ENCODE results near the gene PPM1H.

PPM1H gene

GRCh38 chr12:62817556-62818271 lies 117.2 kb downstream of the PPM1H start (continued):
- TF ChIP-seq TSHZ1 (tag by site-specific recombination; IDR thresholded peaks at IDR 0.05; ENCODE audit: borderline replicate concordance) (peak; percentile 24; the same call in 1 of the 2 replicates), ZNF274 (IDR thresholded peaks at IDR 0.05; ENCODE audit: low read length) (no peak), ZNF274 (tag by site-specific recombination; IDR thresholded peaks at IDR 0.05; ENCODE audit: borderline replicate concordance) (no peak), ZNF362 (tag by site-specific recombination; IDR thresholded peaks at IDR 0.05) (no peak), ZNF335 (tag by site-specific recombination; conservative IDR thresholded peaks at IDR 0.05) (peak; percentile 54; the same call in 1 of the 2 replicates), GLIS1 (tag by site-specific recombination; IDR thresholded peaks at IDR 0.05) (peak; percentile 40; the same call in 1 of the 2 replicates)

GRCh38 chr12:62814243-62814642 lies 120.7 kb downstream of the PPM1H start:
- TF ChIP-seq KLF10 (tag by site-specific recombination; IDR thresholded peaks at IDR 0.05) (no peak), ZNF791 (tag by site-specific recombination; IDR thresholded peaks at IDR 0.05) (no peak), ZNF280C (tag by site-specific recombination; IDR thresholded peaks at IDR 0.05) (no peak), ZNF121 (tag by site-specific recombination; IDR thresholded peaks at IDR 0.05) (peak; percentile 80)
- Histone ChIP-seq H3K36me3 (ENCODE audit: control insufficient read depth in 2 of 2, insufficient read depth in 1 of 2, low read length in 2 of 2) (no peaks in the 10 kb centered on the region; a peak in 1 of 3 replicates), H3K4me1 (ENCODE audit: control insufficient read depth, insufficient read depth, low read length) (peaks cover 10% of the 10 kb centered on the region), H3K27ac (ENCODE audit: extremely low read depth, low read depth, low read length) (no peak overlapping the region), H3K9me3 (ENCODE audit: control insufficient read depth, insufficient read depth, low read depth, low read length) (no peaks in the 10 kb centered on the region), H3K4me3 (ENCODE audit: low read depth, low read length) (no peak overlapping the region)
- ChIA-PET POLR2A (no interaction called here), CTCF (interaction anchor here (0.6 to 5.2 kb wide), 8 partner anchors 15 to 314 kb away, joined by 3 to 21 read pairs (median 5); no protein-coding TSS in a partner anchor)

- POLR2A ChIA-PET = no interaction called here
- H3K27ac ChIP-seq (ENCODE audit: extremely low read depth, low read depth, low read length) = no peak overlapping the region
- TF ChIP-seq ZNF48 (tag by site-specific recombination; IDR thresholded peaks at IDR 0.05) = no peak
- peak; percentile 100 for TF ChIP-seq ZFP37 (tag by site-specific recombination; IDR thresholded peaks at IDR 0.05)
- TF ChIP-seq ZFP3 (tag by site-specific recombination; IDR thresholded peaks at IDR 0.05; ENCODE audit: low read depth) = no peak
- peak; percentile 35; the same call in 1 of the 2 replicates for TF ChIP-seq CTCF (tag by site-specific recombination; IDR thresholded peaks at IDR 0.05)
- TF ChIP-seq ZNF654 (tag by site-specific recombination; IDR thresholded peaks at IDR 0.05; ENCODE audit: low read depth) = peak; percentile 40
- TF ChIP-seq SP3 (tag by site-specific recombination; IDR thresholded peaks at IDR 0.05) = no peak
- TF ChIP-seq BCL11B (tag by site-specific recombination; IDR thresholded peaks at IDR 0.05; ENCODE audit: low read depth) = no peak
- TF ChIP-seq ZNF791 (tag by site-specific recombination; IDR thresholded peaks at IDR 0.05) = no peak
- peak; percentile 22; the same call in 1 of the 2 replicates for TF ChIP-seq ZNF660 (tag by site-specific recombination; IDR thresholded peaks at IDR 0.05)
- no peak for TF ChIP-seq WT1 (tag by site-specific recombination; IDR thresholded peaks at IDR 0.05)
- no peak for TF ChIP-seq ZNF623 (tag by site-specific recombination; IDR thresholded peaks at IDR 0.05)
- TF ChIP-seq SETDB1 (IDR thresholded peaks at IDR 0.05; ENCODE audit: insufficient read length, low read length) = no peak
These were observed 121.7 kb downstream of the PPM1H start for GRCh38 chr12:62813031-62813829.

More at GRCh38 chr12:62813031-62813829, 121.7 kb downstream of the PPM1H start:
- H3K36me3 ChIP-seq (ENCODE audit: control insufficient read depth in 2 of 2, insufficient read depth in 1 of 2, low read length in 2 of 2) = no peaks in the 10 kb centered on the region
- H3K9me3 ChIP-seq (ENCODE audit: control insufficient read depth, insufficient read depth, low read depth, low read length) = no peaks in the 10 kb centered on the region
- peaks cover 6% of the 10 kb centered on the region for H3K4me1 ChIP-seq (ENCODE audit: control insufficient read depth, insufficient read depth, low read length)
- CTCF ChIA-PET = interaction anchor here (0.5 to 5.2 kb wide), 19 partner anchors 9 to 356 kb away, joined by 3 to 21 read pairs (median 4); no protein-coding TSS in a partner anchor
- no peak overlapping the region for H3K4me3 ChIP-seq (ENCODE audit: low read depth, low read length)
